Breast epithelium (tissue), 3 donors: ENCODE measurements around the gene LYST.

ENCODE experiments used
- POLR2A ChIP-seq: fragments of 450-650 bp; IDR thresholded peaks from one replicate; pipeline ENCODE4 v1.6.1; 2016; ENCODE audit warnings: antibody characterized with exemption, mild to moderate bottlenecking, moderate library complexity
- TF ChIP-seq, protein P1 (sequence below), 3 donors: fragments of 450-650 bp; IDR thresholded peaks; one replicate each; pipeline ENCODE4 v1.5.1; 2016 to 2017; ENCODE audit warnings: antibody characterized with exemption in 3 of 3, mild to moderate bottlenecking in 3 of 3, moderate library complexity in 3 of 3

DNA sequence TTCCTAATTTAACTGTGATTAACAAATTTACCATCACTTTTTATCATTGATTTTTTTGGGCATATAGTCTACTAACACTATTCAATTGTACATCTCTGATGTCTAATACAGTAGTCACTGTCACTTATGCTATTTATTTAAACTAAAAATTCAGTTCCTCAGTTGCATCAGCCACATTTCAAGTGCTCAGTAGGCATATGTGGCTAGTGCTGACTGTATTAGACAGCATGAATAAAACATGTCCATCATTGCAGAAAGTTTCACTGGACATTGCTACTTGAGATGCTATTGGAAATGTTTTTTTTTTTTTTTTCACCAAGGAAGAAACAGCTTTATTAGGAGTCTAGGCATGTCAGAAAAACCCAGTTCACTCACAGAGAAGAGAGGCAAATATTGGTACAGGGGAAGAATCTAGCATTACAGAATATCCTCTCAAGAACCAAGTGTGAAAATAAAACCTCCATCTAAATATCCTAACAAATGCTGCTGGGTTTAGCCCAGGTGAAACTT is 109.1 kb downstream of the LYST start:
- TF ChIP-seq, protein P1, sequence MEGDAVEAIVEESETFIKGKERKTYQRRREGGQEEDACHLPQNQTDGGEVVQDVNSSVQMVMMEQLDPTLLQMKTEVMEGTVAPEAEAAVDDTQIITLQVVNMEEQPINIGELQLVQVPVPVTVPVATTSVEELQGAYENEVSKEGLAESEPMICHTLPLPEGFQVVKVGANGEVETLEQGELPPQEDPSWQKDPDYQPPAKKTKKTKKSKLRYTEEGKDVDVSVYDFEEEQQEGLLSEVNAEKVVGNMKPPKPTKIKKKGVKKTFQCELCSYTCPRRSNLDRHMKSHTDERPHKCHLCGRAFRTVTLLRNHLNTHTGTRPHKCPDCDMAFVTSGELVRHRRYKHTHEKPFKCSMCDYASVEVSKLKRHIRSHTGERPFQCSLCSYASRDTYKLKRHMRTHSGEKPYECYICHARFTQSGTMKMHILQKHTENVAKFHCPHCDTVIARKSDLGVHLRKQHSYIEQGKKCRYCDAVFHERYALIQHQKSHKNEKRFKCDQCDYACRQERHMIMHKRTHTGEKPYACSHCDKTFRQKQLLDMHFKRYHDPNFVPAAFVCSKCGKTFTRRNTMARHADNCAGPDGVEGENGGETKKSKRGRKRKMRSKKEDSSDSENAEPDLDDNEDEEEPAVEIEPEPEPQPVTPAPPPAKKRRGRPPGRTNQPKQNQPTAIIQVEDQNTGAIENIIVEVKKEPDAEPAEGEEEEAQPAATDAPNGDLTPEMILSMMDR (IDR thresholded peaks at IDR 0.05), result no peak
- TF ChIP-seq POLR2A, result no peak
